ENCODE data around the gene ASIP.
"Not testable (repeated sequence)": the region's sequence is repeated elsewhere in the genome, so short reads cannot be mapped to it uniquely, and the experiment has no call there.

ASIP gene

GRCh38 chr20:34290471-34290870 is 49.2 kb downstream of the ASIP start:
- no peak for DNase-seq

DNA sequence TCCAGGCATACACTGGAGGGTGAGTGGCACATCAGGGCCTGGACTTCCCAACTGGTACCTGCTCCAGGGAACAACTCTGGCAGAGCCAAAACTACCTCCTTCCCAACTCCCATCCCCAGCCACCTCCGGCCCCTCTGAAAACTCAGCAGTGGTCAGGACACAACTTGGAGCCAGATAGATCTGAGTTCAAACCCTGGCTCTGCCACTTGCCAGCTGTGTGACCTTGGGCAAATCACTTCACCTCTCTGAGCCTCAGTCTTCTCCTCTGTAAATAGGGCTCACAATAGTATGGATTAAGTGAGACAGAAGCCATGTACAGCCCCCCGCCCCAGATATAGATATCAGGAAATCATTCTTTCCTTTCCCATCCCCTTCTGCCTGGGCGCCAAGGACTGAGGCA is 51.3 kb downstream of the ASIP start:
- no peak for DNase-seq

DNA sequence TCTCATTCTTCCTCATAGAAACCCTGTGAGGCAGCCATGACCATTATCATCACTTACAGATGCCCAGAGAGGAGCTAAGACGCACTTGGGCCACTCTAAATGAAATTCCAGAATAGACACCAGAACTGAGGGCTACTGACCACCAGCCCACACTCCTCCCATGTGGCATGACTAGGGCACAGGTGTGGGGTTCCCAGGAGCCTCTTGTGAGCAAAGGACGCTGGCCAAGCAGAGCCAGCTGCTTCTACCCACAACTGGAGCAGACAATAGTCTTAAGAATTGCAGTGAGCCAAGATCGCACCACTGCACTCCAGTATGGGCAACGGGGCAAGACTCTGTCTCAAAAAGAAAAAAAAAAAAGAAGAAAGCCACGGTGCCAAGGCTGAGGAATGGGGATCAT is 51.9 kb downstream of the ASIP start:
- DNase-seq, result no peak

- no peak for DNase-seq
Observed at GRCh38 chr20:34293589-34293988, 52.4 kb downstream of the ASIP start.

GRCh38 chr20:34294563-34294962 is 53.3 kb downstream of the ASIP start:
- DNase-seq, result no peak

GRCh38 chr20:34295284-34295683 is 54.1 kb downstream of the ASIP start:
- no peak for DNase-seq

DNA sequence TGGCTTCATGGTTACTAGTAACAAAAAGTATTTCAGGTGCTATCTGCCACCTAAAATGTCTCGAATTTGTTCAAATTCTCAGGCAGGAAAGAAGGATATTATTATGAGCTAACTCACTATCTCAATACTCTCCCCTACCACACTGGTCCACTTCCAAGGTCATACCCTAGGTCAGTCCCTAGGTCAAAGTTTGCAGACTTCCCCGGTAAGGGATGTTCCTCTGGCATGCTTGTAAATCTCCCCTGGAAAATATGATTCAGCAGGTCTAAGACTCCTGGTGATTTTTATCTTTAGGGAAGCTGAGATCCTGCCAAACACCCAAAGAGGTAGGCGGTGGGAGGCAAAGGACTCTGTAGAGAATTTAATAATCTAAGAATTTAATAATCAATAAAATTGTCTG is 55.2 kb downstream of the ASIP start:
- no peak for DNase-seq

- not testable (repeated sequence) for DNase-seq
Observed at GRCh38 chr20:34298294-34298784, 57.1 kb downstream of the ASIP start.

DNA sequence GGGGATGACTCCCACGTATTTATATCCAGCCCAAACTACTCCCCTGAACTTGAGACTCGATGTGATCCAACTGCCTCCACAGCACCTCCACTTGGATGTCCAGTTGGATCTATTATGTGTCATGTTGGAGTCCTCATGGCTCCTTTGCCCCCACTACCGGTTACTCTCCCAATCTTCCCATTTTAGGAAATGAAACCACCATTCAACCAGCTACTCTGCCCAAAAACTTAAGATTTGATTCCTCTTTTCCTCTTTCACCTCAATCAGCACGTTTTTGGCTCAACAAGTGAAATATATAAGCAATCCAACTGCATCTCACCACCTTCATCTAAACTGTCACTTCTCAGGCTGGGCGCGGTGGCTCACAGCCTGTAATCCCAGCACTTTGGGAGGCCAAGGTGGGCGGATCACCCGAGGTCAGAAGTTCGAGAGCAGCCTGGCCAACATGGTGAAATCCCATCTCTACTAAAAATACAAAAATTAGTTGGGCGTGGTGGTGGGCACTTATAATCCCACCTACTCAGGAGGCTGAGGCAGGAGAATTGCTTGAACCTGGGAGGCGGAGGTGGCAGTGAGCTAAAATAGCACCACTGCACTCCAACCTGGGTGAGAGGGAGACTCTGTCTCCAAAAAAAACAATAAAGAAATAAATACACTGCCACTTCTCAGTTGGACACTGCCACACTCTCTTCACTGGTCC is 58.5 kb downstream of the ASIP start:
- no peak for DNase-seq

DNA sequence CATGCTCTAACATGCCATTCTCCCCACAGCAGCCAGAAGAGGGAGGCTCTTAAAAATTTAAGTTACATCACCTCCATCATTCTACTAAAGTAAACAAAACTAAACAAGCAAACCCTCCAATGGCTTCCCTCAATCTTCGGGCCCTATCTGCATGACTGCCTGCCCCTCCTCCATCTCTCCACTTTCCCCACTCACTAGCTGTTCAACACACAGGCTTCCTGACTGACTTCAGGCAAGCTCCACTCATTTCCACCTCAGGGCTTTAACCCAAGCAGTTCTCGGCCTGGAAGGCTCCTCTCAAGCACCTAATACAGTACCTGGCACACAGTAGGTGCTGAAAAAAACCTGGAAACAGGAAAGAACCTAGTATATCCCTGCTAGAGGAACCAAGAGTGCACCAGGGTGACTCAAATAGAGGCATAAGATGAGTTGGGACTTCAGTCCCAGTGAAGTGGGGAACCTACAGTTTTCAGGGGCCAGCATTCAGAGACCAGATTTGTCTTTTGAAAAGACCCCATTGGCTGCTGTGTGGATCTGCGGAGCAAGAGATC is 59.1 kb downstream of the ASIP start:
- DNase-seq, result no peak

DNA sequence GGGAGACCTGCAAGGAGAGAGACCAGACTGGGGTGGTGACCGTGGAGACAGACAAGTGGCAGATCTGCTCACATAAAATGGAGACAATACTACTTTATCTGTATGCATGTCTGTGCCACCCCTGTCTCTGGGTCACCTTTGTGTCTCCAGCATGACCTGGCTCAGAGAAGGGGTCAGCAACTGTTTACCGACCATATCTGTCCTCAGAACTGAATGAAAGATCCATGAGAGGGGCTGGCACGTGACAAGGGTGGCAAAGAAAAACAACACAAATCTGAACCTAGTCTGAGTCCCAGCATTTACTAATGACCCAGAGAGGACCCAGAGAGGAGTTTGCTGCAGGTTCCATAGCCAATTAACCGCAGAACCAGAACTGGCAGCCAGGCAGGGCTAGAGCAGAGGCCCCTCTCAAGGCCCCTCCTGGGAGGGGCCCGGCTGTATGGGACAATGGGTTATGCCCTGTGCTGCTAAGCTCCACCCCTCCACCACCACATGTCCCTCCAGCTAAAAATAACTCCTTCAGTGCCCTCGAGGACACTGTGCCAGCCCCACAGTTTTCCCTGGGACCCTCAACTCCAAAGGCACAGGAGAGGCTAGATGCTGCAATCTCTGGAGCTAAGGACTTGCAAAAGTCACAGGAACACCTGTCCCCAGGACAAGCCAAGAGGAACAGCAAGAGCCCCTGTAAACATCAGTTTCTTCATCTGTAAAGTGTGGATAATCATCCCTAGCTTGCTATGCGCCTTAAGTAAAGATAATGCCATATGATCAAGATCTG is 59.8 kb downstream of the ASIP start:
- peak; percentile 17 for DNase-seq

DNA sequence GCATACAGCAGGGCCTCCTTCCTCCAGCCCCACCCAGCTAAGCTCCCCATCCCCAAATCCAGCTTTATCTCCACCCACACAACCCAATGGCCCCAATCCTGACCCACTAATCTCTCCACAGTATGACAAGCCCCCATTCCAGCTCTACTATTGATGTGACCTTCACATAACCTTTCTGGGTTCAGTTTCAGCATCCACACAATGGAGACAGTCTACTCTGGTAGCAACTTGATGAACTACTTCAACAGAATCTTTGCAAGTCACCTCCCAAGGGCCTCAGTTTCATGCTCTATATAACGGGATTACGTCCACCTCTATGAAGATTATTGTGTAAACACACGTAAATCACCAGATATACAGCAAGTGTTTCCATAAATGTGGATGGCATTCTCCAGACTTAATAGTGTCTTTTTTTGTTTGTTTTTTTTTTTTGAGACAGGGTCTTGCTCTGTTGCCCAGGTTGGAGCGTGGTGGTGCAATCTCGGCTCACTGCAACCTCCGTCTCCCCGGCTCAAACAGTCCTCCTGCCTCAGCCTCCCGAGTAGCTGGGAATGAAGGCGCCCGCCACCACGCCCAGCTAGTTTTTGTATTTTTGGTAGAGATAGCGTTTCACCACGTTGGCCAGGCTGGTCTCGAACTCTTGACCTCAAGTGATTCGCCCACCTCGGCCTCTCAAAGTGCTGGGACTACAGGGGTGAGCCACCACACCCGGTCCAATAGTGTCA is 60.5 kb downstream of the ASIP start:
- DNase-seq, result no peak

- DNase-seq, result peak; percentile 43
Observed at GRCh38 chr20:34302312-34302722, 61.1 kb downstream of the ASIP start.

GRCh38 chr20:34302723-34303533 is 61.7 kb downstream of the ASIP start, which contains the start of gene AHCY:
AHCY (minus strand) TSS chr20:34303355; CDS start chr20:34303270, 85 bp downstream.
- peak; percentile 98 for DNase-seq

DNA sequence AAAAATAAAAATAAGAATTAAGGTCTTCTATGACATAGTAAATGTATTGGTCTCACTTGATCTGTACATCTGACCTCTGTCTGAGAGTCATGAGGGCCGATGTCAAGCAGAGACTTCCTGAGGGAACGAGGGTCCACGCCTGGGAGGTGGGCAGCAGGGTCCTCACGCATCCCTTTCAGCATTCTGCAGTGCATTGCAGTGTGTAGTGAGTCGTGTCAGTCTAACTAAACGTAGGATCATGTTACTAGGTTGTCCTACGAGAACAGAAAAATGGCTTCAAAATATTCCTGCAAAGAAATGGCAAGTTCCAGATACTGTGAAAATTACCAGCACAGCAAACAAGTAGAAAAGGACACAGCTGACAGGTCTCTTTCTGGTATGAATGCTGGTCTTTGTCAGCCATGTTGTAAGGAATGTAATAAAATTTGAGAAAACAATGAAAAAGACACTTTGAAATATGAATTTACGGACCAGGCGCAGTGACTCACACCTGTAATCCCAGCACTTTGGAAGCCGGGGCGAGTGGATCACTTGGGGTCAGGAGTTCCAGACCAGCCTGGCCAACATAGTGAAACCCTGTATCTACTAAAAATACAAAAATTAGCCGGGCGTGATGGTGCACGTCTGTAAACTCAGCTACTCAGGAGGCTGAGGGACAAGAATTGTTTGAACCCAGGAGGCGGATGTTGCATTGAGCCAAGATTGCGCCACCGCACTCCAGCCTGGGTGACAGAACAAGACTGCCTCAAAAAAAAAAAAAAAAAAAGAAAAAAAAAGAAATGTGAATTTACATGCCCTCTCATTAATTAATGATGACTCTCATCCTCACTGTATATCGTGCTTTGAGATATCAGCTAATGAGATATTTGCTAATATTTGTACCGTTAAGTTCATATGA is 64.4 kb downstream of the ASIP start:
- DNase-seq, result no peak

GRCh38 chr20:34309691-34310090 is 68.5 kb downstream of the ASIP start:
- DNase-seq, result no peak

GRCh38 chr20:34310481-34311117 is 69.4 kb downstream of the ASIP start:
- DNase-seq, result no peak

DNA sequence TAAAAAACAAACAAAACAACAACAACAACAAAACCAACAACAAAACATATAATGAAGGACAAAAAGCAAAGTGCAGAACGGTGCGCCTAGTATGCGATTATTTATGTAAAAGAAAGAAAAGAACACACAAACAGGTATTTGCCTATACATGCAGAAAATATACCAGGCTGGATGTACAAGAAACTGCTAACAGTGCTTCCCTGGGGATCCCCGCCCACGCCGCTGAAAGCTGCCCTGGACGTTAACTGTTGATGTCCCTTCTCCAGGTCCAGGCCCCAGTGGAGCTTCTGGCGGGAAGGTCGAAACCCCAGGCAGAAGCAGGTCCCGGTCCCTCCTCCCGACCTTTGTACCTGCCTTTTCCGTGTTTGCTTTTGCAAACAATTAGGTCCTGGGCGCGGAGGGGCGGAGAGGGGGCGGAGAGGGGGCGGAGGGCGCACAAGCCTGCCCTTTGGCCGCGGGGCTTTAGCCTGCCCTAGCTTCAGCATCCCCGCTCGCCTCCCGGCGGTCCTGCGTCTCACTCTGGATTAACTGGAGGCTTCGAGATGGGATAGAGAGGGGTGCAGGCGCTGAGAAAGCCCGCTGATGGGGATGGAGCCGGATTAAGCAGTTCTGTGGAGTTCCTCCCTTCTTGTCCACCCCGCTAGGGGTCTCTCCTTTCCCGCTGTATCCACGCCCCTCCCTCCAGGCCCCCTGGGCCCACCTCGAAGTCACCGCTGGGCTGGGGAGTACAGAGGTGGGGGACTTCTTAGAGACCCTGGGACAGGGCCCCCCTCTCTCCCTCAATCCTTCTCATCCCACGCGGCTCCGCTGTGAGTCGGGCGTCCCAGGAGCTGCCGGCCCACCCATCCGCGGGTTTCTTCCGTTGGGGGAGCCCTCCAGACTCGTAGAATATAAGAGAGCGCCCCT is 70.1 kb downstream of the ASIP start:
- DNase-seq, result no peak

DNA sequence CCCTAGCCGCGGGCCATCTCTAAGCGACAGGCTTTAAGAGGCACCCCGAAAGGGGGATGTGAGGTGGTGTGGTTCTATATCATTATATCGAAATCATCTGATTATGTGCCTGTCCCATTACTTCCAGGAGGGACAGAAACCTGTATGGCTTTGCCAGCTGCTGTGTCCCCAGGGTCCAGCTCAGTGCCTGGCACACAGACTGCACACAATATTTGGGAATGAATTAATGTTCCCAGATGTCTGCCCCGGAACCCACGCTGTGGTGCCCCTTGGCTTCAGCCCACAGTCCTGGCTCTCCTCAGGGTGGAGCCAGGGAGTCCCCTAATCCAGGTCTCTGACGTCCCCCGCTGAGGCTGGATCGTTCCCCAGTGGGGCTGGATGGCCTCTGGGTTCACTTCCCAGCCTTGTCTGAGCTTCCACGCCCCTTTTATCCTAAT is 70.8 kb downstream of the ASIP start:
- no peak for DNase-seq

All from RPMI8226 (cell line).